Epithelial cell of esophagus (primary cell): ENCODE data around the gene GABRG3.

Source experiments
- DNase-seq: peaks from one replicate; pipeline ENCODE4 v3.0.0; 2010; ENCODE audit warnings: low read depth
- H3K4me3 ChIP-seq: 2 replicates; pipeline ENCODE4 v1.5.1; 2011; ENCODE audit warnings: mild to moderate bottlenecking, low read length, control low read depth
- CTCF ChIP-seq: IDR thresholded peaks from 2 replicates; pipeline ENCODE4 v1.5.1; 2011; ENCODE audit warnings: low read depth, mild to moderate bottlenecking, low read length, control low read depth, inconsistent platforms; ENCODE audit not compliant: insufficient read depth; ENCODE audit errors: missing control alignments

GABRG3 gene

GRCh38 chr15:27463525-27464088 lies 492.6 kb downstream of the GABRG3 start:
- no peak for DNase-seq

GRCh38 chr15:27464941-27465612 lies 494.1 kb downstream of the GABRG3 start:
- no peak overlapping the region for H3K4me3 ChIP-seq
- no peak for DNase-seq
- no peak for TF ChIP-seq CTCF

More at GRCh38 chr15:27463525-27464088, 492.6 kb downstream of the GABRG3 start:
- no peak overlapping the region for H3K4me3 ChIP-seq
- TF ChIP-seq CTCF = no peak

GRCh38 chr15:27466758-27467157 lies 495.8 kb downstream of the GABRG3 start:
- no peak for DNase-seq
- TF ChIP-seq CTCF = no peak
- H3K4me3 ChIP-seq = no peak overlapping the region

- no peak for DNase-seq
- TF ChIP-seq CTCF = no peak
- no peak overlapping the region for H3K4me3 ChIP-seq
Observed at GRCh38 chr15:27468151-27468591, 497.2 kb downstream of the GABRG3 start.

GRCh38 chr15:27473845-27474244 lies 502.9 kb downstream of the GABRG3 start:
- DNase-seq = peak; percentile 44
- no peak for TF ChIP-seq CTCF
- H3K4me3 ChIP-seq = no peak overlapping the region

GRCh38 chr15:27475395-27475794 lies 504.4 kb downstream of the GABRG3 start:
- no peak for DNase-seq
- no peak for TF ChIP-seq CTCF
- no peak overlapping the region for H3K4me3 ChIP-seq
